Endothelial cell of umbilical vein (primary cell): ENCODE data around the gene WDFY2. TPM values are rescaled to one million over a fixed set of nuclear protein-coding genes. Genes with fewer than 3 reads are reported as not detected.

Experiments used
- BruUV-seq: library from RNA; stranded (reverse); fragments of 400-500 nt; replicated peaks from 2 replicates; lab custom pipeline; 2021; lab: Mats Ljungman, UMichigan
- CTCF ChIA-PET: fragments of 300-600, 350-600 bp; sonication (Branson Sonifier 250); formaldehyde crosslinking; loops from one replicate; lab custom pipeline; 2021; ENCODE audit warnings: antibody characterized with exemption, inconsistent platforms; lab: Charles Lee
- POLR2A ChIA-PET: fragments of 300-600, 350-600 bp; sonication (Branson Sonifier 250); formaldehyde crosslinking; loops from one replicate; lab custom pipeline; 2021; ENCODE audit warnings: antibody characterized with exemption, inconsistent platforms; lab: Charles Lee
- DNase-seq: peaks from one replicate; pipeline ENCODE4 v3.0.0-alpha.2; 2011; ENCODE audit warnings: low read depth, low spot score
- FAIRE-seq: peaks from 2 replicates; lab custom pipeline; 2011; peaks lifted over from hg19 to GRCh38; lab: Jason Lieb, UNC
- H2AFZ ChIP-seq: 2 replicates; pipeline ENCODE4 v1.6.0; 2012; ENCODE audit warnings: low read depth, low read length, control low read depth, inconsistent platforms
- H3K27ac ChIP-seq: 2 replicates; pipeline ENCODE4 v1.5.1; 2011; ENCODE audit warnings: low read depth, mild to moderate bottlenecking, control low read depth, low read length, moderate library complexity; ENCODE audit not compliant: insufficient read depth
- H3K27me3 ChIP-seq, 2 experiments: 2 replicates each; pipeline versions ENCODE4 v1.6.0 to v1.6.1; 2011; ENCODE audit warnings: low read length in 2 of 2, mixed read lengths in 1 of 2; ENCODE audit not compliant: control insufficient read depth in 2 of 2, insufficient read depth in 2 of 2
- H3K36me3 ChIP-seq, 2 experiments: 2 replicates in 1 of 2; 3 replicates in 1 of 2; pipeline ENCODE4 v1.5.1; 2011; ENCODE audit warnings: low read length in 2 of 2, mild to moderate bottlenecking in 1 of 2, moderate library complexity in 1 of 2; ENCODE audit not compliant: control insufficient read depth in 2 of 2, insufficient read depth in 2 of 2; ENCODE audit errors: extremely low read depth in 1 of 2
- H3K4me1 ChIP-seq: 3 replicates; pipeline ENCODE4 v1.5.1; 2011; ENCODE audit warnings: mild to moderate bottlenecking, low read length; ENCODE audit not compliant: control insufficient read depth, insufficient read depth; ENCODE audit errors: extremely low read depth
- H3K4me2 ChIP-seq: 2 replicates; pipeline ENCODE4 v1.6.1; 2011; ENCODE audit warnings: low read length, control low read depth, mixed read lengths; ENCODE audit not compliant: insufficient read depth
- H3K4me3 ChIP-seq, 3 experiments: fragments of 200-600 bp in 1 of 3; sonication (generic), shearing (Covaris generic) in 1 of 3; replicated peaks in 1 of 3; 2 replicates each; pipeline ENCODE4 v1.5.1; 2011 to 2016; ENCODE audit warnings: control low read depth in 3 of 3, low read length in 3 of 3, mild to moderate bottlenecking in 2 of 3, inconsistent platforms in 1 of 3, low read depth in 1 of 3, moderate library complexity in 1 of 3; ENCODE audit not compliant: insufficient read depth in 1 of 3
- H3K79me2 ChIP-seq: 2 replicates; pipeline ENCODE4 v1.6.0; 2012; ENCODE audit warnings: low read length, inconsistent platforms; ENCODE audit not compliant: control insufficient read depth, insufficient read depth
- H3K9ac ChIP-seq: replicated peaks from 2 replicates; pipeline ENCODE3; 2011; ENCODE audit warnings: low read length, control low read depth; ENCODE audit not compliant: insufficient read depth; ENCODE audit errors: extremely low read depth
- H3K9me1 ChIP-seq: replicated peaks from 3 replicates; pipeline ENCODE4 v1.6.0; 2011; ENCODE audit warnings: mild to moderate bottlenecking, low read length; ENCODE audit not compliant: control insufficient read depth, insufficient read depth; ENCODE audit errors: extremely low read depth
- H3K9me3 ChIP-seq: replicated peaks from 2 replicates; pipeline ENCODE4 v1.5.1; 2012; ENCODE audit warnings: low read length, inconsistent platforms; ENCODE audit not compliant: control insufficient read depth, insufficient read depth
- H4K20me1 ChIP-seq: replicated peaks from 2 replicates; pipeline ENCODE3; 2011; ENCODE audit warnings: mild to moderate bottlenecking, low read length; ENCODE audit not compliant: control insufficient read depth, insufficient read depth; ENCODE audit errors: extremely low read depth
- CTCF ChIP-seq, 2 donors: IDR thresholded peaks; 1 replicate in 1 of 2; 2 replicates in 1 of 2; pipeline ENCODE4 v1.5.1; 2011; ENCODE audit warnings: low read length in 2 of 2, mild to moderate bottlenecking in 2 of 2, moderate library complexity in 2 of 2, control low read depth in 1 of 2, inconsistent platforms in 1 of 2, low read depth in 1 of 2; ENCODE audit not compliant: insufficient read depth in 1 of 2; ENCODE audit errors: extremely low read depth in 1 of 2
- EZH2 ChIP-seq: IDR thresholded peaks from 2 replicates; pipeline ENCODE4 v1.6.1; 2012; ENCODE audit warnings: borderline replicate concordance, low read depth, mild to moderate bottlenecking, moderate library complexity, low read length, inconsistent platforms; ENCODE audit not compliant: severe bottlenecking
- FOS ChIP-seq: IDR thresholded peaks from 2 replicates; pipeline ENCODE4 v1.6.1; 2011; ENCODE audit warnings: mild to moderate bottlenecking, low read length, moderate library complexity, borderline replicate concordance; ENCODE audit not compliant: insufficient read depth
- GATA2 ChIP-seq: IDR thresholded peaks from 2 replicates; pipeline ENCODE4 v1.7.0; 2011; ENCODE audit warnings: low read depth, mild to moderate bottlenecking, moderate library complexity, mixed read lengths, low read length; ENCODE audit not compliant: insufficient read length, insufficient read depth
- JUN ChIP-seq: IDR thresholded peaks from 2 replicates; pipeline ENCODE4 v1.6.1; 2011; ENCODE audit warnings: borderline replicate concordance, low read depth; ENCODE audit not compliant: insufficient read length, insufficient read depth
- MAX ChIP-seq: IDR thresholded peaks from 2 replicates; pipeline ENCODE4 v1.6.1; 2011; ENCODE audit not compliant: insufficient read depth, insufficient read length
- MYC ChIP-seq: IDR thresholded peaks from one replicate; pipeline ENCODE4 v1.6.1; 2011; ENCODE audit warnings: mild to moderate bottlenecking, low read depth, low read length
- POLR2A ChIP-seq: IDR thresholded peaks from 2 replicates; pipeline ENCODE4 v1.6.1; 2012; ENCODE audit warnings: low read depth, mild to moderate bottlenecking, control low read depth, low read length
- dilution Hi-C: fragments of 300-500 bp; cut with MboI; formaldehyde crosslinking; loops from one replicate; pipeline ENCODE4 v1.15.0; 2019; ENCODE audit warnings: low sequenced_read_pairs; ENCODE audit not compliant: extremely low pct_ligation_motif_present
- intact Hi-C: fragments of 100-400 bp; cut with micrococcal nuclease; formaldehyde crosslinking; loops from one replicate; pipeline ENCODE4 v1.10.0; 2022
- polyA plus RNA-seq, 4 experiments: library from polyadenylated mRNA; depleted of rRNA in 3 of 4; stranded (reverse) in 3 of 4; unstranded in 1 of 4; fragments of >200 nt; gene quantifications; 2 replicates each; pipeline versions ENCODE4 v1.2.1 to v1.2.3, GENCODE V29; 2011 to 2012; ENCODE audit warnings: missing spikeins in 1 of 4
- total RNA-seq: library from RNA; stranded (reverse); gene quantifications from 2 replicates; pipeline ENCODE4 v1.2.3, GENCODE V29; 2021

The WDFY2 gene
- total and polyA plus RNA-seq, 2 donors (not counting 3 experiments of a cell fraction or from before 2014, with no cell fraction given) = 2.1 to 5.5 TPM

GRCh38 chr13:51618626-51619025 is 34.4 kb downstream of the WDFY2 start:
- H3K79me2 ChIP-seq = no peaks in the 10 kb centered on the region
- no peak for DNase-seq
- CTCF ChIA-PET = interaction anchor here (0.7 kb wide), 1 partner anchor 65 kb away, joined by 3 read pairs; no protein-coding TSS in a partner anchor

GRCh38 chr13:51619614-51620013 is 35.4 kb downstream of the WDFY2 start:
- Histone ChIP-seq H3K36me3 (no peaks in the 10 kb centered on the region), H3K9me3 (no peaks in the 10 kb centered on the region), H2AFZ (no peak overlapping the region), H3K79me2 (no peaks in the 10 kb centered on the region), H3K4me1 (peaks cover 5% of the 10 kb centered on the region), H3K4me2 (no peak overlapping the region), H3K27ac (no peak overlapping the region), H3K4me3 (no peak overlapping the region), H3K27me3 (no peaks in the 10 kb centered on the region), H3K9me1 (no peaks in the 10 kb centered on the region), H4K20me1 (no peaks in the 10 kb centered on the region), H3K9ac (no peak overlapping the region)
- TF ChIP-seq MYC = no peak
- TF ChIP-seq CTCF (IDR thresholded peaks at IDR 0.05; ENCODE audit: extremely low read depth in 1 of 2, insufficient read depth in 1 of 2, low read depth in 1 of 2, low read length in 2 of 2) = no peak
- TF ChIP-seq EZH2 = no peak
- no peak for TF ChIP-seq GATA2
- no peak for TF ChIP-seq FOS
- no peak for TF ChIP-seq JUN
- no peak for TF ChIP-seq MAX
- no TSS peak for BruUV-seq
- ChIA-PET POLR2A (no interaction called here), CTCF (interaction anchor here (0.7 kb wide), 1 partner anchor 64 kb away, joined by 3 read pairs; no protein-coding TSS in a partner anchor)
- dilution Hi-C loops = no loop called here
- intact Hi-C loops = no loop called here
- no peak for DNase-seq
- FAIRE-seq = no peak

More at GRCh38 chr13:51618626-51619025, 34.4 kb downstream of the WDFY2 start:
- dilution Hi-C loops (no loop called here), intact Hi-C loops (no loop called here)
- Histone ChIP-seq H4K20me1 (no peaks in the 10 kb centered on the region), H3K9me3 (no peaks in the 10 kb centered on the region), H3K4me3 (no peak overlapping the region), H3K4me1 (peaks cover 9% of the 10 kb centered on the region), H3K9ac (no peak overlapping the region), H3K27me3 (no peaks in the 10 kb centered on the region), H3K4me2 (no peak overlapping the region), H2AFZ (no peak overlapping the region), H3K36me3 (no peaks in the 10 kb centered on the region), H3K9me1 (no peaks in the 10 kb centered on the region), H3K27ac (no peak overlapping the region)
- TF ChIP-seq GATA2 = no peak
- TF ChIP-seq POLR2A = no peak
- POLR2A ChIA-PET = no interaction called here
- no TSS peak for BruUV-seq
- FAIRE-seq = peak; percentile 48
